ENCODE data around the gene SYT17.

SYT17 gene

DNA sequence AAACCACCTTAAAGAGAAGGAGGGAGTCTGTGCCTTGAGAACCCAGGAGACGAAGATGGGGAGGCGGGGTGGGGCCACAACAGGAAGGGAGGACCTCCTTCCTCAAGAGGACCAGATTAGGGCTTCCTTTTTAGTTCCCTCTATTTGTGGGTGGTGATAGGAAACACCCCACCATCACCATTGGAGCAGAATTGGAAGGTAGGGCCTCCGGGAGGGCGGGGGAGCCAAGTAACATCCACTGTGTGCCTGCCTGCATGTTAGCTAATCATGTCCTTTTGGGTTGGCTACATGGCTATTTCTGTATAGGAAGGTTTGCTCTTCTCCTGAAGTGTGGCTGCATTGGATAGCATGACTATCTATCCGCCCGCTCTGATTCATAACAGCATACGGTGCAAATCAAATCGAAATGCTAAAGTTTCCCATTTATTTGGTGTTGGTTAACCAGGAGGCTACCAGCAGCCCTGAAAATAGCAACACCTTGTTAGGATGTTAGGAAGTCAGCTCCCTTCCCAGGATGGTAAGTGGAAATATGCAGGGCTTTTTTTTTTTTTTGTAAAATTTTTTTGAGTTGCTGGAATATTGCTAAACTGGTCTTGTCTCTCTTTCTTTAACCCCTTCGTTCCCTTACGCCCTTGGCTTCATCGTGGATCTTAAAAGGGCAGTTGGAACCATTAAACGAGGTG, 4.2 kb downstream of the SYT17 start:
- no peak overlapping the region for H3K4me3 ChIP-seq (ENCODE audit: low read length)
- no peak for DNase-seq (ENCODE audit: low read depth)
- TF ChIP-seq, protein P1, sequence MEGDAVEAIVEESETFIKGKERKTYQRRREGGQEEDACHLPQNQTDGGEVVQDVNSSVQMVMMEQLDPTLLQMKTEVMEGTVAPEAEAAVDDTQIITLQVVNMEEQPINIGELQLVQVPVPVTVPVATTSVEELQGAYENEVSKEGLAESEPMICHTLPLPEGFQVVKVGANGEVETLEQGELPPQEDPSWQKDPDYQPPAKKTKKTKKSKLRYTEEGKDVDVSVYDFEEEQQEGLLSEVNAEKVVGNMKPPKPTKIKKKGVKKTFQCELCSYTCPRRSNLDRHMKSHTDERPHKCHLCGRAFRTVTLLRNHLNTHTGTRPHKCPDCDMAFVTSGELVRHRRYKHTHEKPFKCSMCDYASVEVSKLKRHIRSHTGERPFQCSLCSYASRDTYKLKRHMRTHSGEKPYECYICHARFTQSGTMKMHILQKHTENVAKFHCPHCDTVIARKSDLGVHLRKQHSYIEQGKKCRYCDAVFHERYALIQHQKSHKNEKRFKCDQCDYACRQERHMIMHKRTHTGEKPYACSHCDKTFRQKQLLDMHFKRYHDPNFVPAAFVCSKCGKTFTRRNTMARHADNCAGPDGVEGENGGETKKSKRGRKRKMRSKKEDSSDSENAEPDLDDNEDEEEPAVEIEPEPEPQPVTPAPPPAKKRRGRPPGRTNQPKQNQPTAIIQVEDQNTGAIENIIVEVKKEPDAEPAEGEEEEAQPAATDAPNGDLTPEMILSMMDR (IDR thresholded peaks at IDR 0.05; ENCODE audit: insufficient read depth, low read depth, low read length, missing control alignments), result no peak

DNA sequence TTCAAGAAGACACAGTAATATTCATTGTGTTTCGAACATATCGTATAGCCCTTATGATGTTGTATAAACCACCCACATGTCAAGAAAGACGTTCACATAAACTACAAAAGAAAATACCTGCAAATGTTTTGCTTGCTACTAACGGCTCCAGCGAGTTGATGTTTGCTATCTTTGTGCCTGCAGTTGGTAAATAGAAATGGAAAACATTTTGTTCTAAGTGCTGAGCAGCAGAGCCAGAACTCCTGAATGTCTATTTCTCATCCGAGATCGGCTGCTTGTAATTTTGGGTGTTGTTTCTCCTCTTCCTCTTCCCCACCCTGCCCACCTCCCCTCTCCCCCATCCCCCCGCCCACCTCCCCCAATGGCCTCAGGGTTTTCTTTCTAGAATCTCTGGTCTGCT, 5.0 kb downstream of the SYT17 start:
- no peak for DNase-seq (ENCODE audit: low read depth)
- H3K4me3 ChIP-seq (ENCODE audit: low read length), result no peak overlapping the region
- TF ChIP-seq, protein P1 (IDR thresholded peaks at IDR 0.05; ENCODE audit: insufficient read depth, low read depth, low read length, missing control alignments), result no peak

DNA sequence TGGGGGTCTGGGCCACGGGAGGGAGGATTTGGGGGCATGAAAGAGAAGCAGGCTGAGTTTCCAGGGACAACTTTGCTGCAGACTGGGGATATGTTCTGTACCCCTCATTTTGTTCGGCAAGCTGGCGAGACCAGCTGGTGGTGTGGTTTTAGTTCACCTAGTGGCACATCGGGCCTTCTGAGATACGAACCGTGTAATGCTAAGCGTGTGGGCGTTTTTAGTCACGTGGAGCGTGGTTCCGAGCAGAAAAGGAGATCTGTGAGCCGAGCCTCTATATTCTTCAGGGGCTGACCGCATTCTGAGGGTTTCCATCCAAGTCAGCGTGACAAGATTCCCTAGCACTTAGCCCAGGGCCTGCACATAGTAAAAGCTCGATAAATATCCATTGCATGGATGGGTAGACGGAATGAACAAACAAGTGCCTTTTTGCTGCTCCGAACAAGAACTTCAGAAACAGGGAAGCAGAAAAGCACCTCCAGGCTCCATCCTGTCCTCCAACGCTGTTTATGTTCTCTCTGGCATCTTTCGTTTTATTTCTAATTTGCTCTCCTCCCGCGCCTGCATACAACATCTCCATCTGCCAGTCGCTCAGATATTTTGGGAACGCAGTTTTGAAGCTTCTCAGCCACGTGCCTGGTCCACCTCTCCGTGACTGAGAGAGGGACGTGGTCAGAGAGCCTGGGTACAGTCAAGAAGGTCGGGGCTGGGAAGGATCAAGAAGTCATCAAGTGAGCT, 5.8 kb downstream of the SYT17 start:
- no peak overlapping the region for H3K4me3 ChIP-seq (ENCODE audit: low read length)
- no peak for DNase-seq (ENCODE audit: low read depth)
- TF ChIP-seq, protein P1 (IDR thresholded peaks at IDR 0.05; ENCODE audit: insufficient read depth, low read depth, low read length, missing control alignments), result no peak

DNA sequence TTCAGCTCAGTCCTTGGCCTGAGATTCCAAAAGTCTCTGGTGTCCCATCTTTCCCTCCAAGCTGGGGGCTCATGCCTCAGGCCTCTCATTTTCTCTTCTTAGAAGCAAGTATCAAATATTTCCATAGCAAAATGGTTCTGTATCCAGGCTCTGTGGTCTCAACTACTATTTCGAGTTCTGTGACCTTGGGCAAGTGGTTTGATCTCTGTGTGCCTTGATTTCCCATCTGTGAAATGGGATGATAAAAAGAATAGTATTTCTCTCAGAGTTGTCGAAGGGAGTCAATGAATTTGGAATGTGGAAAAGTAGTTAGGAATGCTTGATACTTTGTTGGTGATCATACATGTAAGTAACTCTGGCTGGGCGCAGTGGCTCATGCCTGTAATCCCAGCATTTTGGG, 6.4 kb downstream of the SYT17 start:
- DNase-seq (ENCODE audit: low read depth), result no peak
- TF ChIP-seq, protein P1 (IDR thresholded peaks at IDR 0.05; ENCODE audit: insufficient read depth, low read depth, low read length, missing control alignments), result no peak
- H3K4me3 ChIP-seq (ENCODE audit: low read length), result no peak overlapping the region

DNA sequence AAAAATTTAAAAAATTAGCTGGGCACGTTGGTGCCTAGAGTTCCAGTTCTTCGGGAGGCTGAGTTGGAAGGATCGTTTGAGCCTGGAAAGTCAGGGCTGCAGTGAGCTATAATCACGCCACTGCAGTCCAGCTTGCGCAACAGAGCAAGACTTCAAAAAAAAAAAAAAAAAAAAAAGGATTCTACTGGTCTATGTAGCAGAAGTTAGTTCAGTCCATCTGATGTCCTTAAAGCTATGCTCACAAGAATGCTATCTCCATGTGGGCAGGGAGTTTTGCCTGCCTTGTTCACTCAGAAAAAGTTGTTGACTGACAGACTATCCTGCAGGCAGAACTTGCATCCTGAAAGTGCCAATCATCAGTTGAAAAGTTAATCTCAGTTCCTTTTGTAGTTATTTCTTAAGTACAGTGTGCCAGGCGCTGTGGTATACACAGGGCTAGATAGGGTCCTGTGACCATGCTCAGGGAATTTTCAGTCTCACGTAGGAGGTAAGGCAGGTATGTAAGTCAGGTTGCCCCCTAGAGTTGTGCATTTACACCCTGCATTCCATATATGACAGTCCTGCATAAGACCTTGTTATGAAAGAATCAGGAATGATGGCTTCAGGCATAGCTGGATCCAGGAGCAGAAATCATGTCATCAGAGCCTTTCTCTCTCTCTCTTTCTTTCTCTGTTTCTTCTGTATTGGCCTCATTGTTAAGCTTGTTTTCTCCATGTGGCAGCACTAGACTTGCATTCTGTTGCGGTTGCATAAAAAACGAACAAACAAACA, 7.6 kb downstream of the SYT17 start:
- DNase-seq (ENCODE audit: low read depth), result no peak
- no peak overlapping the region for H3K4me3 ChIP-seq (ENCODE audit: low read length)
- TF ChIP-seq, protein P1 (IDR thresholded peaks at IDR 0.05; ENCODE audit: insufficient read depth, low read depth, low read length, missing control alignments), result no peak

DNA sequence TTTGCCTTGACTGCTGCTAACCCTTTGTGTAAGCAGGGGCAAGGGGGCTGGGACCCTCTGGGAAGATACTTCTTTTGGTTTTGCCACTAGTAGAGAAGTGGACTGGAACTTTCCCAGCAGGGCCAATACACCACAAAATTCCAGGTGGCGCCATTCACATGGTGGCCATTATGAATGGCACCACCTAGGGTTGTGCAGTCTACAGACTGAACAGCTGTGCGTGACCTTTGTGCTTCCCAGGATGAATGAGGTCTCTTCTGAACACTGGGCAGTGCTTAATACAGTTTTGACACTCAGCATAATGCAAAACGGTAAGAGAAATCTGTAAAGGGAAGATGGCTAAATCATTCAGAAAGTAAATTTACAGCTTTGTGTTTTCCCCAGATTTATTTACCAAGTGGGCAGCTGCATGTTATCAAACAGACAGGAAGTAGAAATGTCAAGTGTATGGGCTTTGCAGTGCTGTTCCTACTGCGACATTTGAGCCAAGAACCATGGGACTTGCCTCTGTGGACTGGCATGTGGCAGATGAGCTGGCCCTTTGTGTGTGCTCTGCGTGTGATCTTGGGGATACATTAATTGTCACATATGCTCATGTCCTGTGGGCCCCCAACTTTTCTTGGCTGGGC, 9.2 kb downstream of the SYT17 start:
- DNase-seq (ENCODE audit: low read depth), result no peak
- TF ChIP-seq, protein P1 (IDR thresholded peaks at IDR 0.05; ENCODE audit: insufficient read depth, low read depth, low read length, missing control alignments), result no peak
- H3K4me3 ChIP-seq (ENCODE audit: low read length), result no peak overlapping the region

All from epithelial cell of esophagus (primary cell).